ENCODE results near the gene FSD1L.

DNA sequence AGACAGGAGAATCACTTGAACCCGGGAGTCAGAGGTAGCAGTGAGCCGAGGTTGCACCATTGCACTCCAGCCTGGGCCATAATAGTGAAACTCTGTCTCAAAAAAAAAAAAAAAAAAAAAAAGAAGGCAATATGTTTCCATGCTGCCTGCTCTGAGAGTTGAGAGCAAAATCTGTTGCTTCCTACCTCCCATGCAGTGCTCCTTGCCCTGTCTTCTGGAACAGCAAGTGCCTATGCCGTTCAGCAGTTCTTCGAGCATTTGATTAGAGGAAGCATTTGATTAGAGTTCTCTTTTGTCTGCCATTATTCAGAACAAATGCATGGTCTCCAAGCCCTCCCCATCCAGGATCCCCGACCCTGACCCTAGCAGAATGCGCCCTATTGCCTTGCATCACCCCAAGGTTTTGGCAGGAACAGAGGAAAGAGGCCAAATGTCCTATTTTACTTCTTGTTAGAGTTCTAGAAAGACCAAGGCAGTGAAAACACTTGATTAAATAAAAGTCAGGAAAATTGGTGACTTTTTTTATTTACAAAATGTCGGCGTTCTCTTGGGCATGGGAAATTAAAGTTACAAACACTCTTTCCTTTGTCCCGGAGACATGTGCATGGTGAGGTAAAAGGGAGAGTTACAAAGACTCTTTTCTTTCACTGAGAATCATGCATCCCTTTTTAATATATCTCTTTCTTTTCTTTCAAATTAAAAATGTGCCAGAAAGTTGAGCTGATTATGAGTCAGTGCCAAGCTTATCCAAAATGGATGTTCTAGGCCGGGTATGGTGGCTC lies 27.8 kb upstream of the FSD1L start:
- TF ChIP-seq EZH2phosphoT487 (IDR thresholded peaks at IDR 0.05; ENCODE audit: low read depth) = no peak
- TF ChIP-seq, protein P1, sequence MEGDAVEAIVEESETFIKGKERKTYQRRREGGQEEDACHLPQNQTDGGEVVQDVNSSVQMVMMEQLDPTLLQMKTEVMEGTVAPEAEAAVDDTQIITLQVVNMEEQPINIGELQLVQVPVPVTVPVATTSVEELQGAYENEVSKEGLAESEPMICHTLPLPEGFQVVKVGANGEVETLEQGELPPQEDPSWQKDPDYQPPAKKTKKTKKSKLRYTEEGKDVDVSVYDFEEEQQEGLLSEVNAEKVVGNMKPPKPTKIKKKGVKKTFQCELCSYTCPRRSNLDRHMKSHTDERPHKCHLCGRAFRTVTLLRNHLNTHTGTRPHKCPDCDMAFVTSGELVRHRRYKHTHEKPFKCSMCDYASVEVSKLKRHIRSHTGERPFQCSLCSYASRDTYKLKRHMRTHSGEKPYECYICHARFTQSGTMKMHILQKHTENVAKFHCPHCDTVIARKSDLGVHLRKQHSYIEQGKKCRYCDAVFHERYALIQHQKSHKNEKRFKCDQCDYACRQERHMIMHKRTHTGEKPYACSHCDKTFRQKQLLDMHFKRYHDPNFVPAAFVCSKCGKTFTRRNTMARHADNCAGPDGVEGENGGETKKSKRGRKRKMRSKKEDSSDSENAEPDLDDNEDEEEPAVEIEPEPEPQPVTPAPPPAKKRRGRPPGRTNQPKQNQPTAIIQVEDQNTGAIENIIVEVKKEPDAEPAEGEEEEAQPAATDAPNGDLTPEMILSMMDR (IDR thresholded peaks at IDR 0.05; ENCODE audit: low read depth, low read length) = no peak

All from OCI-LY3 (cell line).